Heart left ventricle (tissue), 16 donors: Measurements from ENCODE around the gene DHRS1. TPM values are rescaled to one million over a fixed set of nuclear protein-coding genes. Genes with fewer than 3 reads are reported as not detected.

Source experiments
- ATAC-seq, 4 donors: fragments of 200-7000 bp; cut with Tn5 transposase; one replicate each; pipeline ENCODE4 v1.9.1; 2020 to 2022; ENCODE audit warnings: moderate library complexity in 4 of 4, mild to moderate bottlenecking in 3 of 4, moderate number of reproducible peaks in 1 of 4
- DNase-seq, 5 donors: peaks; one replicate each; pipeline ENCODE4 v3.0.0-alpha.2; 2020
- H3K27ac ChIP-seq, 12 donors: fragments of 200-600 bp; sonication (generic) in 4 of 12; one replicate each; pipeline versions ENCODE4 v1.5.0 to v1.8.0; 2016 to 2022; ENCODE audit warnings: mild to moderate bottlenecking in 2 of 12
- H3K27me3 ChIP-seq, 9 donors: fragments of 200-600 bp; sonication (generic) in 2 of 9; one replicate each; pipeline versions ENCODE4 v1.5.1 to v1.8.0; 2016 to 2022; ENCODE audit warnings: mild to moderate bottlenecking in 3 of 9
- H3K36me3 ChIP-seq, 9 donors: fragments of 200-600 bp; sonication (generic) in 2 of 9; one replicate each; pipeline versions ENCODE4 v1.5.0 to v1.8.0; 2018 to 2022; ENCODE audit warnings: mild to moderate bottlenecking in 2 of 9
- H3K4me1 ChIP-seq, 12 donors: fragments of 200-600 bp; sonication (generic) in 4 of 12; one replicate each; pipeline versions ENCODE4 v1.5.0 to v1.8.0; 2016 to 2022; ENCODE audit warnings: mild to moderate bottlenecking in 3 of 12
- H3K4me3 ChIP-seq, 12 donors: fragments of 200-600 bp; sonication (generic) in 4 of 12; one replicate each; pipeline versions ENCODE4 v1.5.0 to v1.8.0; 2017 to 2022; ENCODE audit warnings: mild to moderate bottlenecking in 9 of 12, moderate library complexity in 4 of 12
- H3K9me3 ChIP-seq, 12 donors: fragments of 200-600 bp; sonication (generic) in 4 of 12; one replicate each; pipeline versions ENCODE4 v1.5.0 to v1.8.0; 2016 to 2022; ENCODE audit warnings: mild to moderate bottlenecking in 1 of 12
- CTCF ChIP-seq, 12 donors: fragments of 200-600 bp; sonication (generic) in 4 of 12; IDR thresholded peaks; one replicate each; pipeline versions ENCODE4 v1.5.0 to v1.8.0; 2018 to 2022; ENCODE audit warnings: antibody characterized with exemption in 12 of 12, mild to moderate bottlenecking in 5 of 12
- POLR2A ChIP-seq, 2 donors: fragments of 450-650 bp; IDR thresholded peaks; one replicate each; pipeline ENCODE4 v1.6.1; 2017; ENCODE audit warnings: antibody characterized with exemption in 2 of 2, mild to moderate bottlenecking in 2 of 2, moderate library complexity in 2 of 2
- WGBS, 4 donors: extraction: QIAGEN DNeasy Blood & Tissue Kit in 2 of 4; methylation state at CpG; one replicate each; pipeline versions ENCODE4 v1.1.5 to v1.1.7; 2013 to 2018; 5-methylcytosine and 5-hydroxymethylcytosine counted together
- intact Hi-C, 10 donors: fragments of 100-400 bp; cut with DNase I; formaldehyde crosslinking; loops; one replicate each; pipeline versions ENCODE4 v1.11.1 to v1.14.2; 2022
- polyA plus RNA-seq, 2 donors: library from polyadenylated mRNA; stranded (reverse); fragments of 200-250 nt; gene quantifications; one replicate each; pipeline ENCODE4 v1.2.3, GENCODE V29; 2013
- total RNA-seq, 9 donors: library from RNA; depleted of rRNA in 2 of 9; stranded (reverse); fragments of >200 nt in 2 of 9; fragmentation: NEBNext Ultra II Directional in 3 of 9; extraction: Animal tissue kit (Norgen Biotek cat#: 25700) in 3 of 9; gene quantifications; one replicate each; pipeline versions ENCODE4 v1.1.0 to v1.2.4, GENCODE V29; 2016 to 2023
- donor health status: ischemic (EF 13 %, LVEDD 7.1; RV severe dilation, severe dysfunction).
- donor health status: healthy with polysubstance abuse.
- donor health status: DM: no; HTN: yes; CAD: no.
- donor health status: DM: no; HTN: no; CAD: no.
- donor health status: ischemic (EF 25% LVEDD 6.9; RV normal size, moderate dysfunction).
- donor health status: ischemic (EF 25% LVEDD 5.7; RV mildly dilated, moderate dysfunction).
- donor health status: healthy.
- donor health status: DM: yes; HTN: yes; CAD: no.
- donor health status: ischemic (EF 35%, LVEDD 5.7; RV mildly dilated, moderate dysfunction).
- donor health status: nonischemic (EF 11% LVEDD 7.7; RV severe dilation, severe dysfunction).
- donor health status: DM: yes; HTN: yes; CAD: no.
- donor health status: PGD.
- donor health status: ischemic (EF 29% LVEDD 5.4; RV normal size, mild dysfunction).
- donor health status: nonischemic (EF 23%, LVEDD 6.1; RV moderate dilation, normal function).

Gene DHRS1
- total and polyA plus RNA-seq, 11 donors: 5.5 to 18.1 (median 10.7) TPM

GRCh38 chr14:24243336-24243836 lies 56.2 kb downstream of the DHRS1 start:
- peak in 1 of 4 donors; percentile 0 for ATAC-seq
- intact Hi-C loops: loop anchor here (1.0 to 10.0 kb wide), 10 partner anchors 52 to 194 kb away; partner anchors contain the start of genes DHRS1 (in 2 of the 10) and NOP9 (in 2 of the 10)
- H3K9me3 ChIP-seq: no peaks in the 10 kb centered on the region
- 58 to 67% (median 63%) methylated on average over 10 of the region's 10 CpGs for WGBS, 4 donors
- peaks cover 16 to 57% (median 41%) of the 10 kb centered on the region in 12 donors for H3K4me1 ChIP-seq
- no peak for DNase-seq
- H3K4me3 ChIP-seq: peak overlapping the region; percentile 42 to 94 (median 72)
- peaks cover 0 to 31% (median 29%) of the 10 kb centered on the region in 9 donors for H3K36me3 ChIP-seq
- no peak for TF ChIP-seq POLR2A (IDR thresholded peaks at IDR 0.05)
- no peak for TF ChIP-seq CTCF (IDR thresholded peaks at IDR 0.05)
- H3K27me3 ChIP-seq: no peaks in the 10 kb centered on the region
- H3K27ac ChIP-seq: peak overlapping the region; percentile 92 to 100 (median 98)

GRCh38 chr14:24241829-24242443 lies 57.6 kb downstream of the DHRS1 start:
- H3K36me3 ChIP-seq: peaks cover 0 to 46% (median 44%) of the 10 kb centered on the region in 9 donors
- H3K4me1 ChIP-seq: peaks cover 16 to 59% (median 42%) of the 10 kb centered on the region in 12 donors
- intact Hi-C loops: loop anchor here (1.0 to 10.0 kb wide), 10 partner anchors 10 to 195 kb away; partner anchors contain the start of genes DHRS1 (in 2 of the 10), NOP9 (in 2 of the 10), CHMP4A (in 1 of the 10) and GMPR2 (in 1 of the 10)
- peak; percentile 89 to 95 (median 94) for ATAC-seq
- 2 to 3% (median 2%) methylated on average over 26 to 39 of the region's 39 CpGs for WGBS, 4 donors
- DNase-seq: peak; percentile 92 to 96 (median 95)
- no peaks in the 10 kb centered on the region for H3K27me3 ChIP-seq
- H3K27ac ChIP-seq: peak overlapping the region; percentile 92 to 100 (median 98)
- TF ChIP-seq POLR2A (IDR thresholded peaks at IDR 0.05) (no peak), CTCF (IDR thresholded peaks at IDR 0.05) (peak; percentile 52 to 75 (median 64))
- H3K4me3 ChIP-seq: peak overlapping the region; percentile 42 to 94 (median 72)
- no peaks in the 10 kb centered on the region for H3K9me3 ChIP-seq

Other genes with a start within 250 kb of the DHRS1 start
Only the 30 nearest of the 34 such genes appear.
- 100 to 1,000 TPM in 2 of 9 donors, 10 to 100 TPM in 7; 55.1 to 117 (median 75.0) TPM for gene DCAF11, start 185.0 kb downstream of the DHRS1 start, total RNA-seq
- 100 to 1,000 TPM in 1 of 2 donors, 10 to 100 TPM in 1; 25.3 to 111 TPM for gene DCAF11, start 185.0 kb downstream of the DHRS1 start, polyA plus RNA-seq
- gene NRL, start 184.8 kb downstream of the DHRS1 start, total RNA-seq: 1 to 10 TPM; 1.3 to 2.9 (median 2.1) TPM
- gene NRL, start 184.8 kb downstream of the DHRS1 start, polyA plus RNA-seq: 1 to 10 TPM; 2.1 to 3.0 TPM
- 100 to 1,000 TPM in 5 of 9 donors, 10 to 100 TPM in 4; 58.5 to 247 (median 107) TPM for gene FITM1, start 169.1 kb downstream of the DHRS1 start, total RNA-seq
- gene FITM1, start 169.1 kb downstream of the DHRS1 start, polyA plus RNA-seq: 100 to 1,000 TPM in 1 of 2 donors, 10 to 100 TPM in 1; 43.3 to 276 TPM
- gene PSME1, start 163.6 kb downstream of the DHRS1 start, total RNA-seq: 100 to 1,000 TPM in 6 of 9 donors, 10 to 100 TPM in 3; 87.3 to 331 (median 110) TPM
- 100 to 1,000 TPM; 125 to 164 TPM for gene PSME1, start 163.6 kb downstream of the DHRS1 start, polyA plus RNA-seq
- 10 to 100 TPM in 8 of 9 donors, 1 to 10 TPM in 1; 9.6 to 18.7 (median 13.8) TPM for gene EMC9, start 158.2 kb downstream of the DHRS1 start, total RNA-seq
- 10 to 100 TPM; 20.1 to 30.6 TPM for gene EMC9, start 158.2 kb downstream of the DHRS1 start, polyA plus RNA-seq
- 100 to 1,000 TPM in 3 of 9 donors, 10 to 100 TPM in 6; 51.4 to 360 (median 80.8) TPM for gene PSME2, start 153.2 kb downstream of the DHRS1 start, total RNA-seq
- gene PSME2, start 153.2 kb downstream of the DHRS1 start, polyA plus RNA-seq: 100 to 1,000 TPM in 1 of 2 donors, 10 to 100 TPM in 1; 90.4 to 222 TPM
- gene RNF31, start 152.3 kb downstream of the DHRS1 start, total RNA-seq: 10 to 100 TPM; 31.6 to 54.2 (median 36.6) TPM
- 10 to 100 TPM; 36.4 to 38.3 TPM for gene RNF31, start 152.3 kb downstream of the DHRS1 start, polyA plus RNA-seq
- 100 to 1,000 TPM in 1 of 9 donors, 10 to 100 TPM in 8; 23.4 to 169 (median 29.8) TPM for gene IRF9, start 138.5 kb downstream of the DHRS1 start, total RNA-seq
- 10 to 100 TPM; 26.6 to 30.4 TPM for gene IRF9, start 138.5 kb downstream of the DHRS1 start, polyA plus RNA-seq
- 10 to 100 TPM in 2 of 9 donors, 1 to 10 TPM in 6, under 1 TPM in 1; 0.32 to 25.3 (median 4.4) TPM for gene REC8, start 127.7 kb downstream of the DHRS1 start, total RNA-seq
- gene REC8, start 127.7 kb downstream of the DHRS1 start, polyA plus RNA-seq: 1 to 10 TPM; 2.2 to 4.8 TPM
- 10 to 100 TPM in 8 of 9 donors, 1 to 10 TPM in 1; 9.1 to 25.6 (median 17.2) TPM for gene IPO4, start 111.0 kb downstream of the DHRS1 start, total RNA-seq
- 10 to 100 TPM in 1 of 2 donors, 1 to 10 TPM in 1; 1.8 to 40.0 TPM for gene IPO4, start 111.0 kb downstream of the DHRS1 start, polyA plus RNA-seq
- gene TM9SF1, start 104.3 kb downstream of the DHRS1 start, total RNA-seq: 10 to 100 TPM; 15.4 to 32.3 (median 26.3) TPM
- 10 to 100 TPM in 1 of 2 donors, 1 to 10 TPM in 1; 6.1 to 52.8 TPM for gene TM9SF1, start 104.3 kb downstream of the DHRS1 start, polyA plus RNA-seq
- under 1 TPM in 1 of 9 donors, not detected in 8; 0.19 TPM for gene TSSK4, start 94.1 kb downstream of the DHRS1 start, total RNA-seq
- under 1 TPM in 1 of 2 donors, not detected in 1; 0.23 TPM for gene TSSK4, start 94.1 kb downstream of the DHRS1 start, polyA plus RNA-seq
- gene CHMP4A, start 86.3 kb downstream of the DHRS1 start, total RNA-seq: 10 to 100 TPM; 20.2 to 42.3 (median 34.5) TPM
- 10 to 100 TPM; 32.1 to 72.8 TPM for gene CHMP4A, start 86.3 kb downstream of the DHRS1 start, polyA plus RNA-seq
- 10 to 100 TPM; 12.8 to 22.6 (median 15.5) TPM for gene MDP1, start 83.7 kb downstream of the DHRS1 start, total RNA-seq
- 10 to 100 TPM; 20.8 to 26.5 TPM for gene MDP1, start 83.7 kb downstream of the DHRS1 start, polyA plus RNA-seq
- 100 to 1,000 TPM; 174 to 217 (median 197) TPM for gene NEDD8, start 67.4 kb downstream of the DHRS1 start, total RNA-seq
- gene NEDD8, start 67.4 kb downstream of the DHRS1 start, polyA plus RNA-seq: 100 to 1,000 TPM; 276 to 287 TPM
- gene GMPR2, start 66.9 kb downstream of the DHRS1 start, total RNA-seq: 10 to 100 TPM; 23.9 to 55.9 (median 32.8) TPM
- 10 to 100 TPM; 26.6 to 28.1 TPM for gene GMPR2, start 66.9 kb downstream of the DHRS1 start, polyA plus RNA-seq
- 10 to 100 TPM; 34.5 to 58.1 (median 42.6) TPM for gene TINF2, start 57.2 kb downstream of the DHRS1 start, total RNA-seq
- gene TINF2, start 57.2 kb downstream of the DHRS1 start, polyA plus RNA-seq: 10 to 100 TPM; 16.1 to 55.4 TPM
- 10 to 100 TPM in 1 of 9 donors, 1 to 10 TPM in 3, under 1 TPM in 2, not detected in 3; 0.52 to 38.9 (median 1.0) TPM for gene TGM1, start 36.6 kb downstream of the DHRS1 start, total RNA-seq
- gene TGM1, start 36.6 kb downstream of the DHRS1 start, polyA plus RNA-seq: under 1 TPM; 0.61 to 0.69 TPM
- 10 to 100 TPM; 18.8 to 33.1 (median 26.7) TPM for gene RABGGTA, start 28.2 kb downstream of the DHRS1 start, total RNA-seq
- gene RABGGTA, start 28.2 kb downstream of the DHRS1 start, polyA plus RNA-seq: 10 to 100 TPM; 26.3 to 29.2 TPM
- gene NOP9, start 70 bp upstream of the DHRS1 start, total RNA-seq: 10 to 100 TPM; 22.1 to 34.0 (median 27.8) TPM
- gene NOP9, start 70 bp upstream of the DHRS1 start, polyA plus RNA-seq: 10 to 100 TPM; 13.5 to 29.8 TPM
- 10 to 100 TPM in 1 of 9 donors, 1 to 10 TPM in 8; 1.7 to 10.1 (median 3.0) TPM for gene CIDEB, start 8.2 kb upstream of the DHRS1 start, total RNA-seq
- gene CIDEB, start 8.2 kb upstream of the DHRS1 start, polyA plus RNA-seq: 1 to 10 TPM; 2.6 to 3.2 TPM
- 1 to 10 TPM in 7 of 9 donors, under 1 TPM in 2; 0.81 to 3.8 (median 1.6) TPM for gene LTB4R2, start 10.4 kb upstream of the DHRS1 start, total RNA-seq
- gene LTB4R2, start 10.4 kb upstream of the DHRS1 start, polyA plus RNA-seq: under 1 TPM; 0.53 to 0.64 TPM
- 1 to 10 TPM in 8 of 9 donors, under 1 TPM in 1; 0.92 to 8.8 (median 1.7) TPM for gene LTB4R, start 11.7 kb upstream of the DHRS1 start, total RNA-seq
- 1 to 10 TPM; 1.2 to 2.2 TPM for gene LTB4R, start 11.7 kb upstream of the DHRS1 start, polyA plus RNA-seq
- gene ADCY4, start 35.3 kb upstream of the DHRS1 start, total RNA-seq: 10 to 100 TPM; 20.7 to 47.5 (median 27.5) TPM
- gene ADCY4, start 35.3 kb upstream of the DHRS1 start, polyA plus RNA-seq: 10 to 100 TPM; 21.9 to 40.4 TPM
- 10 to 100 TPM in 1 of 9 donors, 1 to 10 TPM in 6, under 1 TPM in 2; 0.75 to 10.5 (median 3.0) TPM for gene RIPK3, start 40.2 kb upstream of the DHRS1 start, total RNA-seq
- 1 to 10 TPM; 4.0 to 4.4 TPM for gene RIPK3, start 40.2 kb upstream of the DHRS1 start, polyA plus RNA-seq
- gene NFATC4, start 68.4 kb upstream of the DHRS1 start, total RNA-seq: 10 to 100 TPM in 7 of 9 donors, 1 to 10 TPM in 2; 6.5 to 19.1 (median 11.7) TPM
- 10 to 100 TPM; 12.5 to 23.0 TPM for gene NFATC4, start 68.4 kb upstream of the DHRS1 start, polyA plus RNA-seq
- gene NYNRIN, start 99.2 kb upstream of the DHRS1 start, total RNA-seq: 10 to 100 TPM in 1 of 9 donors, 1 to 10 TPM in 8; 3.7 to 10.0 (median 7.5) TPM
- gene NYNRIN, start 99.2 kb upstream of the DHRS1 start, polyA plus RNA-seq: 1 to 10 TPM; 3.6 to 6.7 TPM
- 1 to 10 TPM in 5 of 9 donors, under 1 TPM in 4; 0.38 to 4.9 (median 1.0) TPM for gene CBLN3, start 129.9 kb upstream of the DHRS1 start, total RNA-seq
- gene CBLN3, start 129.9 kb upstream of the DHRS1 start, polyA plus RNA-seq: under 1 TPM; 0.72 to 0.80 TPM
- 10 to 100 TPM; 16.9 to 33.4 (median 20.1) TPM for gene KHNYN, start 130.2 kb upstream of the DHRS1 start, total RNA-seq
- gene KHNYN, start 130.2 kb upstream of the DHRS1 start, polyA plus RNA-seq: 10 to 100 TPM; 15.6 to 34.5 TPM
- 10 to 100 TPM; 58.6 to 74.6 (median 60.5) TPM for gene SDR39U1, start 143.0 kb upstream of the DHRS1 start, total RNA-seq
- gene SDR39U1, start 143.0 kb upstream of the DHRS1 start, polyA plus RNA-seq: 100 to 1,000 TPM in 1 of 2 donors, 10 to 100 TPM in 1; 68.4 to 109 TPM